GM18867 (cell line): ENCODE results near the gene NINJ2.
"Not testable (repeated sequence)": the region's sequence is repeated elsewhere in the genome, so short reads cannot be mapped to it uniquely, and the experiment has no call there.

Experiments used
- ATAC-seq: cut with Tn5 transposase; IDR thresholded peaks from one replicate; pipeline ENCODE4 v1.9.1; 2021; ENCODE audit warnings: mild to moderate bottlenecking, moderate library complexity; ENCODE audit not compliant: unreplicated experiment

NINJ2 gene

DNA sequence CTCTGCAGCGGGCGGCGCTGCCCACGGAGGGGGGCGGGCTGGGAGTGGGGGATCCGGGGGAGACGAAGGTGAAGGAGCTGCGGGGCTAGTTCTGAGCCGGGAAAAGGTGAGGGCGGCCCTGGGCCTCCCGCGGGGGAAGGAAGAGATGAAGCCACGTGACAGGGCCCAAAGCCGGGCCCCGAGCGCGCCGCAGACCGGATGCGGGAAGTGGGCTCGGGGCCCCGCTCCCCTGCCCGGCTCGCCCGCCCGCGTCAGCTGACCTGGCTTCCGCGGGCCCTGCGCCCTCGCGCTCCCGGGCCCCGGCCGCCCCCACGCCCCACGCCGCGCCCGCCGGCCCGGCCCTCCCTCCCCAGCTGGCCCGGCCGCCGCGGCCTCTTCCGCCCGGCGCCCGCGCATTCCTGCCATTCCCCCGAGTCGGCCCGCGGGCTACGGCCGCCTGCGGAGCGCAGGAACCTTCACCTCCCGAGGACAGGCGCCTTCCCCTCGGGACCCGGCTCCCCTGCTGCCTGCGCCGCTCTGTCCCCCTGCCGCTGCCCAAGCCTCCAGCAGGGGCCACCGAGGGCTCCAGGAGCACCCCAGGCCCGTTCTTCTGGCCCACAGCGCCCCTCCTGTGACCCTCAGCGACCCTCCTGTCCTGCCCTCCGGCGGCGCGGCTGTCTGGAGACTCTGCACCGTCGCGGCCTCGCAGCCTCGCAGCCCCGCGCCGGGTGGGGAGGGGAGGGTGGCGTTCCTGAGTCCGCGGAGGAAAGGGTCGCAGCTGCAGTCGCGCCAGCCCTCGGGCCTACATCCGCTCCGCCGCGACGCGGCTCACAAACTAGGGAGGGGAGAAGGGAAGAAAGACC, 20.4 kb downstream of the NINJ2 start:
- ATAC-seq, result peak; percentile 70

DNA sequence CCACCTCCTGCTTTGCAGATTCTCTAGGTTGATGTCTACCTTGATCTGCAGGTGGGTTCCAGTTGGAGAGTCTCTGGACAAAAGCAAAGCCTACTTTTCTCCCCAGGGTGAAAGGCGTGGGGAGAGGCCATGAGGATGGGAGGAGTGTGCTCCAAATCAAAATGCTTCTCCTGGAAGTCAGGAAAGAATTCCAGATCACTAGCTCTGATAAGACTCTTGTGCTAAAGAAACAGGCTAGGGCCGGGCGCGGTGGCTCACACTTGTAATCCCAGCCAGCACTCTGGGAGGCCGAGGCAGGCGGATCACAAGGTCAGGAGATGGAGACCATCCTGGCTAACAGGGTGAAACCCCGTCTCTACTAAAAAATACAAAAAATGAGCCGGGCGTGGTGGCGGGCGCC, 21.9 kb downstream of the NINJ2 start:
- not testable (repeated sequence) for ATAC-seq

DNA sequence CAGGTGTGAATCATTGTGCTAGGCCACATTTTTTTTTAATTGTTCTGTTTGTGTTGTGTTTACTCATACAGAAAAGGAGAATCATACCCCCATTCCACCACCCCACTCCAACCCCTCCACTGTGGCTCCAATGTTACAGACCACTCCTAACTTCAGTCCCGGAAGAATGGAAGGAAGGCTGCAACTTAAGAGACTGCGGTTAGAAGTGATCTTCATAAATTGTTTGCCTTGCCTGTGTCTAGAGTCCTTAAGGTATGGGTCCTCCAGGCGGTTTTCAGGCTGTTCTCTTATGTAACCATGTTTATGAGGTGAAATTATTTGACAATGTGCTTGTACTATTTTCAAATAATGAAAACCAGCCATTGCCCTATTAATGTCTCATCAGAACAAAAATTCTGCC, 22.5 kb downstream of the NINJ2 start:
- ATAC-seq, result no peak

DNA sequence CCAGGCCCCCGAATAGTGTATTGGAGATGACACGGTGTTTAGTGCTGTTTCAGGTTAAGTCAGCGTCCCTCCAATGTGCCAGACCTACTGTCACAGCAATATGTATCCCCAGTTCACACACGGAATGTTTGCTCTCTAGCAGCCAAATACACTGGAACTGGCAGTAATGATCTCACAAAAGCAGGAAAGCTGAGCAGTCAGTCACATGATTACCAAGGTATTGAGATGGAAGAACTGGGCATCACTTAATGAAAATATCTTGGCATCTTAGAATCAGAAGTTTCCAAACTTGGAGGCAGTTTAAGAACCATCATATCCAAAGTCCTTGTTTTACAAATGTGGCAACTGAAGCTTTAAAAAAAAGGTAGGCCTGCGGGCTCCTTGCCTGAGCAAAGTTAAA, 23.3 kb downstream of the NINJ2 start:
- no peak for ATAC-seq

DNA sequence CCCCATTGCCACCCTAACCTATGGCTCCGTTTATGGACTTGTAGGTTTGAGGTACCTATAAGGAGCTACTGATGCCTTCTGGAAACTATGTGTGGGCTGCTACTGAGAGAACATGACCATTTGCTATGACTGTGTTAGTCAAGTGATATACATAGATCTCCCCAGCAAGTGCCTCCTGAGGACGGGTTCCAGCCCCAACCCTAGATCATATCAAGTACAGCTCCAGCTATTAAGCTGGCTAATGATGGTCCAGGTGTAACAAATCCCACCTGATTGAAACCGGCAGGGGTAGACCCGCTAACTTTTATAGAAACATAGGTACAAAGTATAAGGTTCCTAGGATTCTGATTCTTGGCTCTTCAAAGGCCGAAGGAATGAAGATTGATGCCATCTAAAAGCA, 23.7 kb downstream of the NINJ2 start:
- ATAC-seq, result no peak

DNA sequence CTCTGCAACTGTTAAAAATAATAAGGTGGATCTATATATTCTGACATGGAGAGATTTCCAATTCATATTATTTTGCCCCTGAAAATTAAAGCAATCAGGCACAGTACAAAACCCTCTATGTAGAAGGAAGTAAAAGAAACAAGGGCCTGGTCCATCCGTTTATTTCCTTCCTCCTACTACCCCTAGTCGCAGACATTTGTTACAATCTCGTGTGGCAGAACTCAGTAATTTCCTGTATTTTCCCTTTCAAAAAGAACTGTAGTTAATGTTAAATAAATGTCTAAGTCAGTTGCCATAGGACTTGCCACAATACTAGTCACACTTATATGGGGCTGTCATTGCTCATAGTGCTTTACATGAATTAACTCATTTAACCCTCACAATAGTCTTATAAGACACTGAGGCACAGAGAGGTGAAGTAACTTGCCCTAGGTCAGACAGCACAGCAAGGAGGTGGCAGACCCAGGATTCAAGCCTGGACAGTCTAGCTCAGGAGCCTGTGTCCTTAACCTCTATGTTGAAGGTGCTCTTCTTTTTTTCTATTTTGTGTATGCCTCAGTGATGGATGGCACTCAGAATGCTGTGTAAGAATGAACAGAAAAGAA, 24.2 kb downstream of the NINJ2 start:
- no peak for ATAC-seq

DNA sequence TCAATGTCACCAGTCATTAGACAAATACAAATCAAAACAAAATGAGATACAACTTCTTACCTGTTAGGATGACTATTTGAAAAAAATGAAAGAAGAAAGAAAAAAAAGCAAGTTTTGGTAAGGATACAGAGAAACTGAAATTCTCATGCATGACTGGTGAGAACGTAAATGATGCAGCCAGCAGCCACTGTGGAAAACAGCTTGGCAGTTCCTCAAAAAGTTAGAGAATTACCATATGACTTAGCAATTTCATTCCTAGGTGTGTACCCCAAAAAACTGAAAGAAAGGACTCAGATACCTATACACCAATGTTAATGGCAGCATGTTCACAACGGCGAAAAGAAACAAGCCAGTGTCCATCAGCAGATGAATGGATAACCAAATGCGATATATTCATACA, 26.6 kb downstream of the NINJ2 start:
- no peak for ATAC-seq

DNA sequence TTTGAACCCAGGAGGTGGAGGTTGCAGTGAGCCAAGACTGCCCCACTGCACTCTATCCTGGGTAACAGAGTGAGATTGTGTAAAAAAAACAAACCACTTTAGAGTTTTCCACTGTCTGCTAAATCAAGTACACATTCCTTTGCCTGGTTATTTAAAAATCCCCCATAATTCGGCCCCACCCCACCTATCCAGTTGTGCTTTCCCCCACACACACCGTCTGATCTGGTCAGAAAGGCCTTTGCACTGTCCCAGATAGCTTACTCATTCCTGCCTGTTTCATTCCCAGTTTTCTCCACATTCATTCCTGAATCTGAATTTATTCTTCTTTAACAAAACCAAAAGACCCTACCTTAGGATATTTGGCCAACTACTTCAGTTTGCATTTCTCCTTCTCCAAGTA, 29.5 kb downstream of the NINJ2 start:
- no peak for ATAC-seq

DNA sequence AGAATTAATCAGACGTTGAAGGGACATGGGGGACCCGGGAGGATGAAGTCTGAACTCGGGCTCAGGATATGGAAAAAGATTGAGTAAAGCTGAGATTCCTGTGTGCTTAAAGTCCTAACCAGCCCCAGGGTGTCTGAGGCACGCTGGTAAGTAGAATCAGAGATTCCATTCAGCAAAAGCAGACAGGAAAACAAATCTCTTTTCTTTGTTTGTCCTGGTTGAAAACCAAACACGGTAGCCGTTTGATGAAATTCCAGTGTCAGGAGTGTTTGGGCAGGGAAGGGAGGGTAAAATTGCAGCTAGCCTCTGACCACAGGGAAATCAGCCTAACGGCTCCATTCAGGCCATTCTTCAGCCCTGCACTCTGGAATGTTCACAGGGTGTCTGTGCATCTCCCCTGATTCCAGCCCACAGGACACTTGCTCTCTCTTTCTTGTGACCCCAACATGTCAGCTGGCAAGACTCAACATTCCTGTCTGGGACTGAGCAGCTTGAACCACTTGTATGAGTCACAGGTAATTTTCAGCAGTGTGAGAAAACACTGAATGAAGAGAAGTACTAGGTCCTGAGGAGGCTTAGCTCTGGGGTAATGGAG, 31.0 kb downstream of the NINJ2 start:
- ATAC-seq, result no peak

DNA sequence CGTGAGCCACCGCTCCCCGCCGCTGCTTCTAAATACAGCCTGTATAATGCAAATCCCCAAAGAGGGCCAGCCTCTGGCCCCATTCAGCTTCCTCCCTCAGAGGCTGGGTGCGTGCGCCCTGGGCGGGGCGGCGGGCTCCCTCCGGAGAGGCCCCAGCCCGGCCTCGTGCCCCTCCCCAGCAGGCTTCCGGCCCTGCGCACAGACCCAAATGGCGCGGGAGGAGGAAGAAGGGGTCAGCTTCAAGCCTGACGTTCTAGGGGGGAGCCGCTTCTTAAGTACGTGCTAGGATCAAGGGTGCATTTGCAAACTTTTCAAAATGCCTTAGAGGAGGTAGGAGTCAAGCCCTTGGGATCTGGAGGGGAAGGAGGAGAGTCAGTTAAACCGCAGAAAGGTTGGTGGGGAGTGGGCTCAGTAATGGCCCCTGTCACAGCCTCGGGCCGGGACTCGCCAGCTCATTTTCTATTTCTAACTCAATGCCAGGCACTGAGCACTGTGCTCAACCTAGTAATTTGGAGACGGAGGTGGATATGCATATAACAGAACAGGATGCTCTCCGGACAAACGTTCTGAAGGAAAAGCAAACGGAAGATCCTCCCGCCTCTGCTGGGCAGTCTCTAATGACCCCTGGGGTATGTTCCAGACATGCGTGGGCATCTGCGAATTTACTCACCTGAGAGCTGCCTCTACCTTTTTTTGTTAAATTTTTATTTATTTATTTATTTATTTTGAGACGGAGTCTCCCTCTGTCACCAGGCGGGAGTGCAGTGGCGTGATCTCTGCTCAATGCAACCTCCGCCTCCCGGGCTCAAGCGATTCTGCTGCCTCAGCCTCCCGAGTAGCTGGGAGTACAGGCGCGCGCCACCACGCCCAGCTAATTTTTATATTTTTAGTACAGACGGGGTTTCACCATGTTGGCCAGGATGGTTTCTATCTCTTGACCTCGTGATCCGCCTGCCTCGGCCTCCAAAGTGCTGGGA, 32.3 kb downstream of the NINJ2 start:
- ATAC-seq, result no peak

DNA sequence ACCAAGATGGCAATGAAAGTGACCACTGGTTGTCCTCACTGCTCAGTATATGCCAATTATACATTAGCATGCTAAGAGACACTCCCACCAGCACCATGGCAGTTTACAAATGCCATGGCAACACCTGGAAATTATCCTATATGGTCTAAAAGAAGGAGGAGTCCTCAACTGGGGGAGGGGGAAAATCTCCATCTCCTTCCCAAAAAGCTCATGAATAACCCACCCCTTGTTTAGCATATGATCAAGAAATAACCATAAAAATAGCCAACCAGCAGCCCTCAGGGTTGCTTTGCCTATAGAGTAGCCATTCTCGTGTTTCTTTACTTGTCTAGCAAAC, 34.5 kb downstream of the NINJ2 start:
- not testable (repeated sequence) for ATAC-seq

DNA sequence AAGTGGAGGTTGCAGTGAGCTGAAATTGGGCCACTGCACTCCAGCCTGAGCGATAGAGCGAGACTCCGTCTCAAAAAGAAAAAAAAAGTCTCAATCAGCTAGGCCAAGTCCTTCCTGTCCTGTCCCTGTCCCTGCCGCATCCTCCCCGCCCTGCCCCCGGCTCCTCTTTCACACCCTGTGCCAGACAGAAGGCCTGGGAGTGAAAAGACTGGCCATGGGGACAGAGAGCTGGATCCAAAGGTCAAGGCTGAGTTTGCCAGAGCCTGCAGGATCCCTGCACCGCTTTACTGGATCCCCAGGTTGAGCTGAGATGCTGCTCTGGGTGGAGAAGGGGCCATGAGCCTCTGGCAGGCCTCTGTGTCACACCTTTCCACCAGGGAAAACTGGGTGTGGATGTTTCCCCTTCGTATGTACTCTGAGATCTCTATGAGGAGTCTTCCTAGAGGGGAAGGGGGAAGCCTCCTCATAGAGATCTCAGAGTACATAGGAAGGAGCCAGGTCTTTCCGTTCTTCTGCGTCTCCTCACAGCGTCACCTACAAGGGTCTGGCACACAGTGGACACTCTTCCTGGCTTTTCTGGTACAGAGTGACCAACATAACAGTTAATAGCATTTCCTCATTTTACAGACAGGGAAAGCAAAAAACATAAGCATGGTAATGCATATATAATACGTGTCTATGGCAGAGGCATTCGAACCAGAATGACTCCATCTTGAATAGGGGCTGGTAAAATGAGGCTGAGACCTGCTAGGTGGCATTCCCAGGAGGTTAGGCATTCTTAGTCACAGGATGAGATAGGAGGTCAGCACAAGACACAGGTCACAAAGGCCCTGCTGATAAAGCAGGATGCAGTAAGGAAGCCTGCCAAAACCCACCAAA, 35.1 kb downstream of the NINJ2 start:
- no peak for ATAC-seq

DNA sequence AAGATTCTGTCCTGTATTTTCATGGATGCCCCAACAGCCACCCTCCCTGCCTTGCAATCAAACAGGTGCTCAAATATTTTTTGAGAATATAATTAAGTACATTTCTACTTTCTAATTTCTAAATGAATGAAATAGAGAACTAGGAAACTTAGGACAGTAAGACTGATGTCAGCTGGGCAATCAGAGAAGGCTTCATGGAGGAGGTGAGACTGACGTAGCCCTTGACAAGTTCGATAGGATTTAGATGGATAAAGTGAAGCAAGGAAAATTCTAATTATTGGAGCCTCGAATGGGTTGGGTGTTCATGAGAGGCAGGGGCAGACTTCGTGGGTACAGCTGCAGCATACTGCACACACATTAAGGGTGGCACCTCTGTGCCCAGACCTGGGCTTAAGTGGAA, 36.0 kb downstream of the NINJ2 start:
- no peak for ATAC-seq

DNA sequence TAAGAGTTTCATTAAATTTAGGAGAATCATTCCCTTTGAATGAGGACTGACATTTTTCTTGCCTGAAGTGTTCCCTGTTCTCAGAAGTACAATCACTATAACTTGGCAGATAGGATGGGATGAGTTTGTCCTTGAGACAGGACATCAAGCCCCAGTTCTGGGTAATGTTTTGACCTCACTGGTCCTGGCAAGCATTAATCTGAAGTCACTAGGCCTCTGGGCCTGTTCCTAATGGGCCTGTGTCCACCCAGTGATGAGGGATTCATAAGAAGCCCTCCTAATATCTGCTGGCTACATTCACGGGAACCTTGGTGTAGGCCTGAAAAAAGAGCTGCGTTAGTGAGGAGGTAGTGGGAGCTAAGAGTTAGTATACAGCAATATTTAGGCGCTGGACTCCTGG, 37.2 kb downstream of the NINJ2 start:
- ATAC-seq, result no peak

DNA sequence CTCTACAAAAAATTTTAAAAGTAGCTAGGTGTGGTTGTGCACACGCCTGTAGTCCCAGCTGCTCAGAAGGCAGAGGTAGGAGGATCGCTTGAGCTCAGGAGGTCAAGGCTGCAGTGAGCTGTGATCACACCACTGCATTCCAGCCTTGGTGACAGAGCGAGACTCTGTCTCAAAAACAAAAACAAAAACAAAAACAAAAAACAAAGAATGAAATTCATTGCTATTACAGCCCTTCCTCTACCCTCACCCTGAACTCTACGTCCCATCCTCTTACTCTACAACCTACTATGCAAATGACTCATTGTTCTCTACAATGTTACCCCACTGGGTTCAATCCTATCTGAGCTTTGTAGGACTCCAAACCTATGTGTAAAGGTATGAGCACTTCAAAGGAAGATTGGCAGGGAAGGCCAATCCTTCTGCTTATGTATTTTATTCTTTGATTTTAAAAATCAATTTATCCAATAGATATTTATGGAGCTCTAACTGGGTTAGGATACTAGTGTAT, 39.3 kb downstream of the NINJ2 start:
- no peak for ATAC-seq

DNA sequence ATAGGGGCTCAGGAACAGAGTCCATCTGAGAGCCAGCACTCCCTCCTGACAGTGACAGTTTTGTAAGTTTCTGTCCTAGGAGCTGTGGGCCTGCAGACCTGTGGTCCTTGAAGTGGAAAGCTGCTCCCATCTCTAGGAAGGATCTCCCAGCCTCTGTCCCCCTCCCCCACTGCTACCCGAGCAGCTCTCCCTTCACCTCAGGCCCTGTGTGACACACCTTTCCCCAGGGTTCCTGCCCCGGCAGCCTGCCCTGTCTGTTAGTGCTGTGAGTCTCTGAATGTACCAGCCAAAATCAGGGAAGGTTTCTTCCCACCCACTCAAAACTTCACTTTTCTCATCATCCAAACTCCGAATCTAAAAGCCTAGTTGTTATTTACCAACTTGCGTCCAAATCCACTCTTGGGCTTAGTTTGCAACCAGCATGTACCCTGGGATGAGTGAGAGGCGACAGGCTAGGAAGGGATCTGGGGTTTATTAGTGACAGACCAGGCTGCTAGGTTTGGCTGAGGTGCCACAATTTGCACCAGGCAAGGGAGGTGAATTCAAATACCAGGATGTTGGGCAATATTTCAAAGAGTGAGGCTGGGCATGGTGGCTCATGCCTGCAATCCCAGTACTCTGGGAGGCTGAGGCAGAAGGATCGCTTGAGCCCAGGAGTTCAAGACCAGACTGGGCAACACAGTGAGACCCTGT, 39.9 kb downstream of the NINJ2 start:
- ATAC-seq, result no peak

DNA sequence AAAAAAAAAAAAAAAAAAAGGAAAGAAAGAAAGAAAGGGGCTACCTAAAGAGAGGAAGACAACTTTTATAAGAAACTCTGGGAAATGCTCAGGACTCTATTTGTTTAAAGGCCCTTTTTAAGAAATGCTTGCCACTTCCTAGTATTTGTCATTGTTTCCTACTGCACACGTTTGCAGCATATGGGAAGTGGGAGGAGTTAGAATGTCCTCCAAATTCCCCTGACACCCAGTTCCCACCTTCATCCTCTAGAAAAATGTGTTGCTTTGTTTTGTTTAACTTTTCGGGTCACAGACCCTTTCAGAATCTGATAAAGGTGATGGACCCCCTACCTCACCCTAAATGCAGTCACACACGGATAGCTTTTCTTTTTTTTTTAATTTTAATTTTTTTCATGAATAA, 40.8 kb downstream of the NINJ2 start:
- no peak for ATAC-seq

DNA sequence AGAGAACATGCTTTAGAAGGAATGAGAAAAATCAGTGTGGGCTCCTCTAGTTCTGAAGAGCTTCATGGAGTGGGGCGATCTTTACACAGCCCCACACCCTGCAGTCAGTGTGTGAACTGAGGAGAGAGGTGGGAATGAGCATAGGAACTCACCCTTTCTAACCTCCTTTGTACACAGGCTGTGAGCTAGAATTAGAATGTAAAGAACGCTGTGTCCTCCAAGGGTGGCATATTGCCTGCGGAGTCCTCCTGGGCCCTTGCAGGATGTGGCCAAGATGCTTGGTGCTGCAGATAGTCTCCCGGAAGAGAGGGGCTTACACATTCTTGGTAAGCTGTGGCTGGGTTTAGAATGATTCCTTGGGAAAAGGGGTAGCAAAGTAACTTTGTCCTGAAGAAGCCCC, 43.9 kb downstream of the NINJ2 start:
- ATAC-seq, result no peak

DNA sequence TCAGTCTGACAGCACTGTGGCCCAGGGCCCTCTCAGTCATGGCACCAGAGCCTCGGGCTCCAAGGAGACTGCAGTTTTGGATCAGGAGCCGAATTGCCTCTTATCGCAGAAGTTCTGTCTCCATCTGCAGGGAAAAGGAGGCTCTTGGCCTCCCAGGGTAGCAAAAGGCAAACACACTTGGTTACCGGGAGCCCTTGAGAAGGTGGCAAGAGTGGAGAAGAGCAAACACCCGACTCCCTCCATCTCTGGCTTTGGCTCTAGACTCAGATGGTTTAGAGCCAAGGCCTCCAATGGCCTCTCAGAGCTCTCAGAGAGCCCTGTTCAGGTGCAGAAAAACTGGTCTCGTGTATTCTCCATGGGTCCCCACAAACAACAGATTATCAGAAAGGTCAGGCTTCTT, 44.6 kb downstream of the NINJ2 start:
- no peak for ATAC-seq
